ACC112 (cell line): Measurements from ENCODE around the gene NOMO2.
"Not testable (repeated sequence)": the region's sequence is repeated elsewhere in the genome, so short reads cannot be mapped to it uniquely, and the experiment has no call there.

ENCODE experiments used
- H2AFZ ChIP-seq: fragments of 200-600 bp; sonication (generic); one replicate; pipeline ENCODE4 v1.6.0; 2017; ENCODE audit warnings: antibody characterized with exemption, low read length; ENCODE audit not compliant: unreplicated experiment
- H3K27ac ChIP-seq: fragments of 200-600 bp; sonication (generic); 2 replicates; pipeline ENCODE4 v1.5.1; 2014; ENCODE audit warnings: low read depth, mild to moderate bottlenecking, antibody characterized with exemption, low read length, moderate library complexity
- H3K27me3 ChIP-seq: fragments of 200-600 bp; sonication (generic); 2 replicates; pipeline ENCODE4 v1.6.1; 2014; ENCODE audit warnings: mild to moderate bottlenecking, antibody characterized with exemption, low read length, moderate library complexity, mixed read lengths; ENCODE audit not compliant: insufficient read depth
- H3K36me3 ChIP-seq: fragments of 200-600 bp; sonication (generic); 2 replicates; pipeline ENCODE4 v1.6.1; 2016; ENCODE audit warnings: mild to moderate bottlenecking, antibody characterized with exemption, low read length, moderate library complexity, mixed read lengths; ENCODE audit not compliant: insufficient read depth
- H3K4me1 ChIP-seq: fragments of 200-600 bp; sonication (generic); one replicate; pipeline ENCODE4 v1.6.1; 2016; ENCODE audit warnings: low read length, mixed read lengths; ENCODE audit not compliant: insufficient read depth, unreplicated experiment, control insufficient read depth
- H3K4me3 ChIP-seq: fragments of 200-600 bp; sonication (generic); 2 replicates; pipeline ENCODE4 v1.5.1; 2014; ENCODE audit warnings: mild to moderate bottlenecking, low read depth, low read length
- H3K79me2 ChIP-seq: fragments of 200-600 bp; sonication (generic); one replicate; pipeline ENCODE4 v1.6.0; 2016; ENCODE audit warnings: low read length; ENCODE audit not compliant: control insufficient read depth, unreplicated experiment, insufficient read depth

NOMO2 gene

GRCh38 chr16:18591908-18592307 is 30.0 kb upstream of the NOMO2 start:
- not testable (repeated sequence) for H3K4me1 ChIP-seq, H3K4me3 ChIP-seq, H3K27ac ChIP-seq, H3K36me3 ChIP-seq, H2AFZ ChIP-seq, H3K79me2 ChIP-seq, H3K27me3 ChIP-seq

- H3K4me1 ChIP-seq, H2AFZ ChIP-seq, H3K4me3 ChIP-seq, H3K27me3 ChIP-seq, H3K79me2 ChIP-seq, H3K27ac ChIP-seq, H3K36me3 ChIP-seq: not testable (repeated sequence)
Measured at GRCh38 chr16:18591441-18591840, 29.5 kb upstream of the NOMO2 start.

GRCh38 chr16:18589806-18590205 is 27.9 kb upstream of the NOMO2 start:
- H3K27me3 ChIP-seq, H3K36me3 ChIP-seq, H3K27ac ChIP-seq, H3K4me1 ChIP-seq, H3K79me2 ChIP-seq, H3K4me3 ChIP-seq, H2AFZ ChIP-seq: not testable (repeated sequence)

GRCh38 chr16:18586560-18587540 is 25.0 kb upstream of the NOMO2 start:
- H3K4me3 ChIP-seq, H3K27ac ChIP-seq, H3K36me3 ChIP-seq, H3K79me2 ChIP-seq, H3K4me1 ChIP-seq, H3K27me3 ChIP-seq, H2AFZ ChIP-seq: not testable (repeated sequence)

GRCh38 chr16:18585789-18586188 is 23.9 kb upstream of the NOMO2 start:
- not testable (repeated sequence) for H3K4me3 ChIP-seq, H3K27me3 ChIP-seq, H3K79me2 ChIP-seq, H2AFZ ChIP-seq, H3K27ac ChIP-seq, H3K36me3 ChIP-seq, H3K4me1 ChIP-seq

- Histone ChIP-seq H3K4me3 (no peak overlapping the region), H2AFZ (no peak overlapping the region), H3K36me3 (no peaks in the 10 kb centered on the region), H3K4me1 (no peaks in the 10 kb centered on the region), H3K27me3 (no peaks in the 10 kb centered on the region), H3K27ac (no peak overlapping the region), H3K79me2 (no peaks in the 10 kb centered on the region)
Measured at GRCh38 chr16:18582902-18583301, 21.0 kb upstream of the NOMO2 start.

- H3K27ac ChIP-seq, H3K79me2 ChIP-seq, H3K4me3 ChIP-seq, H3K36me3 ChIP-seq, H3K27me3 ChIP-seq, H3K4me1 ChIP-seq, H2AFZ ChIP-seq: not testable (repeated sequence)
Measured at GRCh38 chr16:18580396-18580795, 18.5 kb upstream of the NOMO2 start.

- H3K4me1 ChIP-seq, H3K79me2 ChIP-seq, H3K36me3 ChIP-seq, H3K27me3 ChIP-seq, H2AFZ ChIP-seq, H3K4me3 ChIP-seq, H3K27ac ChIP-seq: not testable (repeated sequence)
Measured at GRCh38 chr16:18579261-18579660, 17.4 kb upstream of the NOMO2 start.

- H3K79me2 ChIP-seq, H3K27me3 ChIP-seq, H3K4me3 ChIP-seq, H2AFZ ChIP-seq, H3K4me1 ChIP-seq, H3K27ac ChIP-seq, H3K36me3 ChIP-seq: not testable (repeated sequence)
Measured at GRCh38 chr16:18577942-18578341, 16.0 kb upstream of the NOMO2 start.

GRCh38 chr16:18575945-18576344 is 14.0 kb upstream of the NOMO2 start:
- not testable (repeated sequence) for H3K27me3 ChIP-seq, H3K4me3 ChIP-seq, H2AFZ ChIP-seq, H3K27ac ChIP-seq, H3K79me2 ChIP-seq, H3K4me1 ChIP-seq, H3K36me3 ChIP-seq

- H2AFZ ChIP-seq, H3K27ac ChIP-seq, H3K79me2 ChIP-seq, H3K27me3 ChIP-seq, H3K4me3 ChIP-seq, H3K36me3 ChIP-seq, H3K4me1 ChIP-seq: not testable (repeated sequence)
Measured at GRCh38 chr16:18575298-18575917, 13.5 kb upstream of the NOMO2 start.
